Heart left ventricle (tissue), 16 donors: ENCODE data around the gene MMP12. TPM values are rescaled to one million over a fixed set of nuclear protein-coding genes. Genes with fewer than 3 reads are reported as not detected.

Experiments used
- ATAC-seq, 4 donors: fragments of 200-7000 bp; cut with Tn5 transposase; one replicate each; pipeline ENCODE4 v1.9.1; 2020 to 2022; ENCODE audit warnings: moderate library complexity in 4 of 4, mild to moderate bottlenecking in 3 of 4, moderate number of reproducible peaks in 1 of 4
- DNase-seq, 5 donors: peaks; one replicate each; pipeline ENCODE4 v3.0.0-alpha.2; 2020
- H3K27ac ChIP-seq, 12 donors: fragments of 200-600 bp; sonication (generic) in 4 of 12; one replicate each; pipeline versions ENCODE4 v1.5.0 to v1.8.0; 2016 to 2022; ENCODE audit warnings: mild to moderate bottlenecking in 2 of 12
- H3K27me3 ChIP-seq, 9 donors: fragments of 200-600 bp; sonication (generic) in 2 of 9; one replicate each; pipeline versions ENCODE4 v1.5.1 to v1.8.0; 2016 to 2022; ENCODE audit warnings: mild to moderate bottlenecking in 3 of 9
- H3K36me3 ChIP-seq, 9 donors: fragments of 200-600 bp; sonication (generic) in 2 of 9; one replicate each; pipeline versions ENCODE4 v1.5.0 to v1.8.0; 2018 to 2022; ENCODE audit warnings: mild to moderate bottlenecking in 2 of 9
- H3K4me1 ChIP-seq, 12 donors: fragments of 200-600 bp; sonication (generic) in 4 of 12; one replicate each; pipeline versions ENCODE4 v1.5.0 to v1.8.0; 2016 to 2022; ENCODE audit warnings: mild to moderate bottlenecking in 3 of 12
- H3K4me3 ChIP-seq, 12 donors: fragments of 200-600 bp; sonication (generic) in 4 of 12; one replicate each; pipeline versions ENCODE4 v1.5.0 to v1.8.0; 2017 to 2022; ENCODE audit warnings: mild to moderate bottlenecking in 9 of 12, moderate library complexity in 4 of 12
- H3K9me3 ChIP-seq, 12 donors: fragments of 200-600 bp; sonication (generic) in 4 of 12; one replicate each; pipeline versions ENCODE4 v1.5.0 to v1.8.0; 2016 to 2022; ENCODE audit warnings: mild to moderate bottlenecking in 1 of 12
- CTCF ChIP-seq, 12 donors: fragments of 200-600 bp; sonication (generic) in 4 of 12; IDR thresholded peaks; one replicate each; pipeline versions ENCODE4 v1.5.0 to v1.8.0; 2018 to 2022; ENCODE audit warnings: antibody characterized with exemption in 12 of 12, mild to moderate bottlenecking in 5 of 12
- POLR2A ChIP-seq, 2 donors: fragments of 450-650 bp; IDR thresholded peaks; one replicate each; pipeline ENCODE4 v1.6.1; 2017; ENCODE audit warnings: antibody characterized with exemption in 2 of 2, mild to moderate bottlenecking in 2 of 2, moderate library complexity in 2 of 2
- WGBS, 4 donors: extraction: QIAGEN DNeasy Blood & Tissue Kit in 2 of 4; methylation state at CpG; one replicate each; pipeline versions ENCODE4 v1.1.5 to v1.1.7; 2013 to 2018; 5-methylcytosine and 5-hydroxymethylcytosine counted together
- intact Hi-C, 10 donors: fragments of 100-400 bp; cut with DNase I; formaldehyde crosslinking; loops; one replicate each; pipeline versions ENCODE4 v1.11.1 to v1.14.2; 2022
- polyA plus RNA-seq, 2 donors: library from polyadenylated mRNA; stranded (reverse); fragments of 200-250 nt; gene quantifications; one replicate each; pipeline ENCODE4 v1.2.3, GENCODE V29; 2013
- total RNA-seq, 9 donors: library from RNA; depleted of rRNA in 2 of 9; stranded (reverse); fragments of >200 nt in 2 of 9; fragmentation: NEBNext Ultra II Directional in 3 of 9; extraction: Animal tissue kit (Norgen Biotek cat#: 25700) in 3 of 9; gene quantifications; one replicate each; pipeline versions ENCODE4 v1.1.0 to v1.2.4, GENCODE V29; 2016 to 2023
- donor health status: ischemic (EF 13 %, LVEDD 7.1; RV severe dilation, severe dysfunction).
- donor health status: healthy with polysubstance abuse.
- donor health status: DM: no; HTN: yes; CAD: no.
- donor health status: DM: no; HTN: no; CAD: no.
- donor health status: ischemic (EF 25% LVEDD 6.9; RV normal size, moderate dysfunction).
- donor health status: ischemic (EF 25% LVEDD 5.7; RV mildly dilated, moderate dysfunction).
- donor health status: healthy.
- donor health status: DM: yes; HTN: yes; CAD: no.
- donor health status: ischemic (EF 35%, LVEDD 5.7; RV mildly dilated, moderate dysfunction).
- donor health status: nonischemic (EF 11% LVEDD 7.7; RV severe dilation, severe dysfunction).
- donor health status: DM: yes; HTN: yes; CAD: no.
- donor health status: PGD.
- donor health status: ischemic (EF 29% LVEDD 5.4; RV normal size, mild dysfunction).
- donor health status: nonischemic (EF 23%, LVEDD 6.1; RV moderate dilation, normal function).

Gene MMP12
- total and polyA plus RNA-seq, 11 donors, result 0.16 to 0.21 TPM; not detected in 9

- H3K4me3 ChIP-seq, result no peak overlapping the region
- H3K27me3 ChIP-seq, result no peaks in the 10 kb centered on the region
- intact Hi-C loops, result no loop called here
- no peak for TF ChIP-seq POLR2A (IDR thresholded peaks at IDR 0.05)
- TF ChIP-seq CTCF (IDR thresholded peaks at IDR 0.05), result no peak
- no peak for ATAC-seq
- no peak for DNase-seq
- H3K36me3 ChIP-seq, result no peaks in the 10 kb centered on the region
- H3K9me3 ChIP-seq, result no peaks in the 10 kb centered on the region
- H3K27ac ChIP-seq, result no peak overlapping the region
- 82 to 90% (median 87%) methylated on average over 7 of the region's 7 CpGs for WGBS, 4 donors
- no peaks in the 10 kb centered on the region for H3K4me1 ChIP-seq
Observed at GRCh38 chr11:102850973-102851745, 23.6 kb downstream of the MMP12 start.

- Histone ChIP-seq H3K27me3 (no peaks in the 10 kb centered on the region), H3K9me3 (no peaks in the 10 kb centered on the region), H3K27ac (no peak overlapping the region), H3K36me3 (no peaks in the 10 kb centered on the region), H3K4me1 (no peaks in the 10 kb centered on the region), H3K4me3 (no peak overlapping the region)
- intact Hi-C loops, result no loop called here
- no peak for DNase-seq
- no peak for TF ChIP-seq POLR2A (IDR thresholded peaks at IDR 0.05)
- no peak for TF ChIP-seq CTCF (IDR thresholded peaks at IDR 0.05)
- WGBS, 4 donors, result 64 to 79% (median 67%) methylated on average over 1 of the region's 1 CpG
- ATAC-seq, result no peak
Observed at GRCh38 chr11:102849311-102849710, 25.5 kb downstream of the MMP12 start.

- Histone ChIP-seq H3K4me3 (no peak overlapping the region), H3K27me3 (peaks cover 0 to 1% (median 0%) of the 10 kb centered on the region in 9 donors), H3K9me3 (no peaks in the 10 kb centered on the region), H3K27ac (no peak overlapping the region), H3K36me3 (no peaks in the 10 kb centered on the region), H3K4me1 (no peaks in the 10 kb centered on the region)
- intact Hi-C loops, result no loop called here
- ATAC-seq (no peak), DNase-seq (no peak)
- TF ChIP-seq CTCF (IDR thresholded peaks at IDR 0.05) (no peak), POLR2A (IDR thresholded peaks at IDR 0.05) (no peak)
- 69 to 80% (median 75%) methylated on average over 3 of the region's 3 CpGs for WGBS, 4 donors
Observed at GRCh38 chr11:102846292-102846691, 28.5 kb downstream of the MMP12 start.

- no peak for ATAC-seq
- no peaks in the 10 kb centered on the region for H3K4me1 ChIP-seq
Observed at GRCh38 chr11:102843489-102843888, 31.3 kb downstream of the MMP12 start, which contains the start of gene MMP3. TSS of gene MMP3 (minus strand) at chr11:102843609. CDS start at chr11:102843546, 63 bp downstream.

More at GRCh38 chr11:102843489-102843888, 31.3 kb downstream of the MMP12 start, which contains the start of gene MMP3:
- H3K27me3 ChIP-seq, result peaks cover 0 to 7% (median 0%) of the 10 kb centered on the region in 9 donors
- H3K27ac ChIP-seq, result no peak within 1 kb of the TSS
- DNase-seq, result no peak
- TF ChIP-seq POLR2A (IDR thresholded peaks at IDR 0.05) (no peak), CTCF (IDR thresholded peaks at IDR 0.05) (no peak)
- H3K4me3 ChIP-seq, result no peak within 1 kb of the TSS
- H3K36me3 ChIP-seq, result no peaks in the 10 kb centered on the region
- 84 to 89% (median 87%) methylated on average over 4 of the region's 4 CpGs for WGBS, 4 donors
- intact Hi-C loops, result no loop called here
- H3K9me3 ChIP-seq, result no peaks in the 10 kb centered on the region
